NT2/D1 (cell line): ENCODE results near the gene AGO3.

ENCODE experiments used
- SUZ12 ChIP-seq: IDR thresholded peaks from 2 replicates; pipeline ENCODE4 v1.6.1; 2011; ENCODE audit not compliant: insufficient read length, insufficient read depth; ENCODE audit errors: extremely low read depth
- YY1 ChIP-seq: IDR thresholded peaks from 2 replicates; pipeline ENCODE4 v1.6.1; 2011; ENCODE audit not compliant: insufficient read length, insufficient read depth

- TF ChIP-seq YY1: no peak
- no peak for TF ChIP-seq SUZ12
These were observed 152.3 kb downstream of the AGO3 start for GRCh38 chr1:36083219-36083618.
